Stimulated activated CD8-positive, alpha-beta memory T cell treated with anti-CD3 and anti-CD28 coated beads, Interleukin-2, amount 100 ng/mL, for 1 hour (primary cell): ENCODE data around the gene IPCEF1.
"Not testable (repeated sequence)": the region's sequence is repeated elsewhere in the genome, so short reads cannot be mapped to it uniquely, and the experiment has no call there.

ENCODE experiments used
- DNase-seq, 2 donors: peaks; one replicate each; pipeline ENCODE4 v3.0.0-alpha.2; 2020; ENCODE audit warnings: low read depth in 2 of 2

IPCEF1 gene

GRCh38 chr6:154222716-154223115, 133.9 kb downstream of the IPCEF1 start:
- no peak for DNase-seq

DNA sequence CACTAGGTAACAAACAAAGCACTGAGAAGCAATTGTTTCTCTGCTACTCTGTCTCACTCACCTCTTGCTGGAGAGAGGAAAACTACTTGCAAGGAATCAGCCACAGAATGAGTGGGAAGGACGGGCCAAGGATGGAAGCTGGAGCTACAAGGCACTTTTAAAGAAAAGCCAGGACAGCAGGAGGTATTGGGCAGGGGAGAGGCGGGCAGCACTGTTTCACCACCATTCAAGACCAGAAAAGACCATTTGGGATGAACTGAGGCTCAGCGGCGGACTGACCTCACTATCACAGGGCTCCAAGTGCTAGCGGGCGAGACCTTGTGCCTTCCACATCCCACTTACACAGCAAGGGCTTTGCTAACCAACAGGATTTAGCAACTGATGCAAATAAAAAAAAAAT, 137.4 kb downstream of the IPCEF1 start:
- DNase-seq, result no peak

DNA sequence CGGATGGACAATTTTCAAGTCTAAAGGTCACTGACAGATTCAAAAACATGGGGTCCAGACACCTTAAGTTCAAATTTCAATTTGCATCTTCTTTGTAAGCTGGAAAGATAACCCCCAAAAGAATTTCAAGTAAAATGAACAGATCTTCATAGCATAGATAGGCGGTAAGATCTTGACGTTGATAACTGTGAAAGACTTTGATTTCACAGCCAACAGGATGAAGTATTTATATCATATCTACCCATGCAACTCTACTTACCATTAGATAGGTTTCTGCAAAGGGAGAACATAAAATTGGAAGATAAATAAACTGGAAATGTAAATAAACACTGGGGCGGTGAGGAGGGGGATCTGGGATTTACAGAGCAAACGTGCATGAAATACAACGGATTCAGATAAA, 137.8 kb downstream of the IPCEF1 start:
- DNase-seq, result no peak

DNA sequence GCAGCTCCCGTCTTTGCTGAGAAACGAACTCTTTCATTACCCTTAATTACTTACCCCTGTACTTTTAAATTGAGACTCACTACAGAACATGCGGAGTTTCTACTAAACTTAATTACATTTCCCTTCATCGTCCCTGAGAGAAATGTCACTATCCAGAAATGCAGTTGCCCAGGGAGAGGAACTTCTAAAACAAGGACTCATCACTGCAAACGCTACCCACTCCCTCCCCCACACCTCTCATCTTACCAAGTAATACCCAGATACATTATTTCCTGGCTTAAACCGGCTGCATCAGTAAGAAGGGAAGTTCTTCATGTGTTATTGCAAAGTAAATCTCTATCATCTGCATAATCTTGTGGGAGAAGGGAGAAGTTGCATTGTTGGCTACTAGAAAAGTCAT, 138.3 kb downstream of the IPCEF1 start:
- no peak for DNase-seq

DNA sequence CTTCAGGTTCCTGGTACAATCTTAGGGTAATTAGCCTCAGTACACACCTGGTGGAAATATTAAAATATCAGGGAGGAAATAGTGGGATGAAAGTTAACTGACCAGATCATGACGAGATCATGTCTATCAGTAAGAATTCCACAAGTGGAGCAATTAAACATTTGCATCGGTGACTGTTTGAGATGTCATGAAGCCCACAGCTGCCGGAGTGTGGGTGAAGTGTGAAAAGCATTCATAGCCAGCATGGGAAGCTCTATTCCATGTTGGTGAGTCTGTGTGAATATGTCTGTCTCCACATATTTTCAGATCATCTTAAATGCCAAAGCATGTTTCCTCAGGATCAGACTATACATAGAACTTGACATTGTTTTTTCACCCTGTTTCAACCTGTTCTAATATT, 142.8 kb downstream of the IPCEF1 start:
- no peak for DNase-seq

DNA sequence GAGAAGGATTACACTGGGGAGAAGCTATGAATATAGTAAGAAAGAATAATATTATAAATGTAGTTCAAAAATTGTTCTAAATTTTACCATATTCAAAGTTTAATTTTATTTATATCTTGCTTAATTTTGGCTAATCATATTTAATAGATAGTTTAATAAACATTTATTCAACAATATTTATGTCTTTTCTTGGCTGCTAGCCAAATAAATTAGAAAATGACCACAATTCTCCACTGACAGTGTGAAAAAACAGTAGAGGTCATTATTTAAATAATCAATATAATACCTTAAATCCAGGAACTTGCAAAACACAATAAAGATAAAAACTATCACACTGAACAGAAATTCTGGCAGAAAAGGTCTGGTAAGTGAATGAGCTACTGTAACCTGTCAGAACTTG, 145.9 kb downstream of the IPCEF1 start:
- no peak for DNase-seq

DNA sequence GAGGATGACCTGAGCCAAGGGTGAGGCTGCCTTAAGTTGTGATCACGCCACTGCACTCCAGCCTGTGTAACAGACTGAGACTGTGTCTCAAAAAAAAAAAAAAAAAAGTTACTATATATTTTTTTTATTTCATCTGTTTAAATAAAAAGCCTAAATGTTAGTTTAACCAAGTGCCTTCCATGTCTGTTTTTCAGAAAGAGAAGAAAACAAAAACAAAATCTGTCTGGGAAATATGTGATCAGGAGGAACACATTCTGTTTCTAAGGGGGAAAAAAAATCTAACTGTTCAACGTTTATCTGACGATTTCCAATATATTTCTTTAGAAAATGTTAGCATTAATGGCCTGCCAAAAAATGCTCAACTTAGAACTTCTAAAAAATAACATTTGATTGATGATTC, 147.0 kb downstream of the IPCEF1 start:
- no peak for DNase-seq

DNA sequence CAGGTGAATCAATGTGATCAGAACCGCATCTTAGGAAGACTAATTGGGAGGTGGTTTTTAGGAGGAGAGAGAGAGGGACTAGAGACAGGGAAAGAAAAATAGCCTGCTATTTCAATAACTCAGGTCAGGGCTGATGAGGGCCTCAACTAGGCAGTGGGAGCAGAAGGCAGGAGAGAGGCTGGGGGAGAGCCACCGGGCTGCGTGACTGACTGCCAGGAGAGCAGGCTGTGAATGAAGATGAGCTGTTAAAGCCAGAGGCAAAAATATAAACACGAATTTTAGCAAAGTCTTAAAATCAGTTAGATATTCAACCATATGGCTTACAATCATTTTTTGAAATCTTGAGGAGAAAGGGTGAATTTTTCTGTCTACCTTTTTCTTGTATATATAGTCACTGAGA, 149.6 kb downstream of the IPCEF1 start:
- DNase-seq, result no peak

- DNase-seq, result no peak
Measured at GRCh38 chr6:154206141-154206540, 150.5 kb downstream of the IPCEF1 start.

DNA sequence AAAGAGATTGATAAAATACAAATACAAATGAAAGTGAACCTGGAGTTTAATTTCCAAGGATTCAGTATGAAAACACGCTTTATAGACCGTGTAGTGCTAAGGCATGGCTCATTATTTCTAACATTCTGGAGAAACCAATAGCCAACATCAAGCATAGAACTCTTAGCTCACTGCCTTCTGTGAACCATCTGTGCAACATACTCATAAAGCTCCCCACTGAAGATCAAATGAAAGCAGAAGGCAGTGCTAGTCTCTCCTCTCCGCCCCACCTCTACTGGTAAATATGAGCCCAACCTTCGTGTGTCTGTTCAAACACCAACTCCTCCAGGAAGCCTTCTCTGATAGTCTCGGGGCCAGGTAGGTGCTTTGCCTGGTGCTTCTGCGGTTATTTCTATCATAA, 153.6 kb downstream of the IPCEF1 start:
- no peak for DNase-seq

DNA sequence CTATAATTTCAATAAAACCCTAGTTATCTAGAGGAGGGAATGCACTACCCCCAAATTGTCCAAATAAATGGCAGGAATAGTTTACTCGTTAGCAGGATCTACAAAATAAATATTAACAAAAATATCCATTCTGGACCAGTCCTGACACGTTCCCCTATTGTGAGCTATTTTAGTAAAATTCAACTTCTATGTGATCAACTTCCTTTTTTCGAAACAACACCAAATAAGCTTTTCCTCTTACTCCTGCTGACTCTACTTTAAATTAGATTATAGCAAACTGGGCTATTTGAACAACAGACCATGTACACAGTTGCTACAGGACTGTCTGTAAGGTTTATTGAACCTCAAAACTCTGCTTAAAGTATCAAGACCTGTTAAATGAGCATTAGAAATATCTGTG, 154.3 kb downstream of the IPCEF1 start:
- no peak for DNase-seq

GRCh38 chr6:154201688-154202087, 154.9 kb downstream of the IPCEF1 start:
- not testable (repeated sequence) for DNase-seq

GRCh38 chr6:154197196-154197860, 159.3 kb downstream of the IPCEF1 start:
- no peak for DNase-seq

DNA sequence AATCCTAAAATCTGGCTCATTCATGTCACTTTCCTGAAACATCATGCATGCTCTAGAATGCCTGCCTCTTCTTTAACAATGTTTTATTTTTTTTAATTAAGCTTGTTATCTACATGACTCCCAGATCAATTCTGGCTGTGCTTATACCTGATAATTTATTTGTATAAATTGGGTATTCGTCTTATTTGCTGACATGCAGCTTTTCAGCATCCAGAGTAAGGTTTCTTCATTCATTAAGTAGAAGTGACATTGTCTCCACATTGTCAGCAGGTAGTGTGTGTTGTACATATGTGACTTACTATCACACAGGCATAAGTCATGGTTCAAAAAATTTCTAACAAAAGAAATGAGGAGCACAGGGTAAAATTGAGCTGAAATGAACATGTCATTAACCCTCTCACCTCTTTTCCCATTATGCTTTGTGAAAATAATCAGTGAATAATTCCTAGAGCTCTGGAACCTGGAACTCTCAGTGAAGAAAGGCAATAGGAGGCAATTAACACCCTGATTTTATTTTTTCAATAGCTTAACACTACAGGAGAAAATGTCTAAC, 160.2 kb downstream of the IPCEF1 start:
- no peak for DNase-seq

DNA sequence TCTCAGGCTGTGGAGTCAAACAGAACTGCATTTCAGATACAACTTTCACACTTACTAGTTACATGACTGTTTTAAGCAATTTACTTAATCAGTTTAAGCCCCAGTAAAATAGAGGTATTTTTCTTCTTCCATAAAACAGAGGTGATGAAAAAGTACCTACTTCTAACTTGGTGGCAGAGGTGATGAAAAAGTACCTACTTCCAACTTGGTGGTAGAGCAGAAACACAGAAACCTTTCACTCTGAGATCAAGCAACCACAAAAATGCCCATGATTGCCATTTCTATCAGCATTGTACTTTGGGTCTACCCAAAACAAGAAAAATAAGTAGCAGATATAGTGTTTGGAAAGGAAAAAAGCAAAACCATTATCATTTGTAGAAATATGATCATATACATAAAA, 168.9 kb downstream of the IPCEF1 start:
- DNase-seq, result no peak

DNA sequence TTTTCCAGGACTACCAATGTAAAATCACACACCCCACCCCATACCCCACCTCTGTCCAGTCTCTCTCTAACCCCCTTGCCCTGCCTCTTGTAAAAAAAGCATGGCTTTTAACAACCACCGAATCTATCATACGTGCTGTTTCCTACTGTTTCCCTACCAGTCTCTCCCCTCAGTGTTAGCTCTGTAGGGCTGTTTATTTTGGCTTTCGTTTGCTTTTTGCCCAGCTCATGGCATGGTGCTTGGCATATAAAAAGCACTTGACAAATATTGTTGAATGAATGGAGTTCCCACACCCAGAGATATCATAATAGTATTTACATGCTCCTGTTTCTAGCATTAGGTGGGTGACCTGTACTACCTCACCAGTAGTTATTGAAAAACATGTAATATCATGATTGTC, 169.4 kb downstream of the IPCEF1 start:
- DNase-seq, result no peak

GRCh38 chr6:154179434-154179833, 177.2 kb downstream of the IPCEF1 start:
- no peak for DNase-seq

DNA sequence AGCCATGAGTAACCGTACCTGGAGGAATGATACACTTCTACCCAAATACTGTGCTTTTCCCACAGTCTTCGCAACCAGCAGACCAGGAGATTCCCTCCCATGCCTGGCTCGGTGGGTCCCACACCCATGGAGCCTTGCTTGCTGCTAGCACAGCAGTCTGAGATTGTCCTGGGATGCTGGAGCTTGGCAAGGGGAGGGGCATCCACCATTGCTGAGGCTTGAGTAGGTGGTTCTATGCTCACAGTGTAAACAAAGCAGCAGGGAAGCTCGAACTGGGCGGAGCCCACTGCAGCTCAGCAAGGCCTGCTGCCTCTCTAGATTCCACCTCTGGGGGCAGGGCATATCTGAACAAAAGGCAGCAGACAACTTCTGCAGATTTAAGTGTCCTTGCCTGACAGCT, 184.2 kb downstream of the IPCEF1 start:
- DNase-seq, result not testable (repeated sequence)

GRCh38 chr6:154170106-154170505, 186.5 kb downstream of the IPCEF1 start:
- no peak for DNase-seq

DNA sequence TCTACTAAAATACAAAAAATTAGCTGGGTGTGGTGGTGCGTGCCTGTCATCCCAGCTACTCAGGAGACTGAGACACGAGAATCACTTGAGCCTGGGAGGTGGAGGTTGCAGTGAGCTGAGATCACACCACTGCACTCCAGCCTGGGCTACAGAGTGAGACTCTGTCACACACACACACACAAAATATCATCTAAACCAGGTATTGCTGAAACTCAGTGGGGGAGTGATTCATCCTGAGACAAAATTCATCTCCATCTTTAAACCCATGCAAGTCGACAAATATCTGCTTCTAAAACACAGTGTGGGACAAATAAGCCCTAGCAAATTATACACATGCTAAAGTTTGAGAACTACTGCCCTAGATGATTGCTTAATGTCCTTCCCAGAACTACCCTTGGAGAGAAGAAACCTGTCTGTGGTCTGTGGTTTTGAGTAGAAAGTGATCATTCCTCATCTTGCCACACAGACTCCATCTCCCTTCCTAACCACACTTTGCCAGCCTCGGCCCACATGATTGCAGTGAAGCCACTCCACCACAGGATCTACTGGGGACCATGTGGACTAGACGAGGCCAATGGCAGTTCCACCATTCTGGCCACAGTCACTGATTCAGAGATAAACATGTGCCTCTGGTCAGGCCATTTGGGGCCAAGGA, 187.3 kb downstream of the IPCEF1 start:
- no peak for DNase-seq

DNA sequence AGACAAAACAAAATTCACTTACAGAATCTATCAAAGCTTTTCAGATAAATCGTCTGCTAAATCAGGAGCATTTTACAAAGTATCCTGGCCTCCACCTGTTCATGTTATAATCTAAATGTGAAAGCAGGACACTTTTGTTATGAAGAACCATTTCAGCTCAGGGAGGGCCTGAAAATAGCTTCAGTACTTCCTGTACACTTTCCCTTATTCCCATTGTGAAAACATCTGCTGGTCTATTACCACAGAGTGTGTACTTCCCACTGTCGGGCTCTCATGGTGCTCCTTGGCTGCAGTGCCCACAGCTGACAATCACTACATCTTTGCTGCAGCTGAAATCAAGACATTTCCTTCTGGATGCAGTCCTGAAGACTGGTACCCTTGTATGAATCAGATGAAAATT, 189.5 kb downstream of the IPCEF1 start:
- DNase-seq, result no peak

DNA sequence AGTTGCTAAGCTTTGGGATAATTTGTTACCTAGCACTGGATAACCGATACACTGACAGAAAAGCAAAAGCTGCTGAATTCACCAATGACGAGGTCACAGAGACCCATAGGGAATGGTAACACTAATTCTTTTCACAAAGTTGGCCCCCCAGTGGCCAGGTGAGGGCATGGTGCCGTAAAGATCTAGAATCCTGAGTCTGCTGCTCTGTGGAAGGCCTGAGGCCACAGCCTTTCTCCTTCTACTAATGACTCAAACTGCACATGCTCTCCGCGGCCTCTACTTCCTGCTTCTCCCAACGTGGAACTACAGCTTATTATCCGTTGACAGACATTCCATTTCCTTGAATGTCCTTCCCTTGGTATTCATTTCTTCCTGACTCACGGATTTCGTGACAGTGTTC, 190.5 kb downstream of the IPCEF1 start:
- DNase-seq, result no peak

DNA sequence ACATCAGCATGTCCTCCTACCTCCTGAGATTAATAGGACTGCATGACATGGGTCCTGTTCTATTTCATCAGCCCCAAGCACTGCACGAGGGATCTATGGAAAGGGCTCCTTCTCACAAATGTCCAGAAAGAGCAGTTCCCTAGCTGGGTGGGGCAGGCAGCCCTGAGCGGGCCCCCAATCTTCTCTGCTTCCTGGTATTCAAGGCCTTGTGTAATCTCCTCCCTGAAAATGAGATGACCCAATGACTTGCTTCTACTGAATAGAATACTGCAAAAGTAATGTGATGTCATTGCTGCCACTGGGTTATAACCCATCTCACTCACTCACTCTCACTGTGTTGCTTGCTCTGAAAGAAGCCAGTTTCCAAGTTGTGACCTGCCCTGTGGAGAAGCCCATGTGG, 191.1 kb downstream of the IPCEF1 start:
- DNase-seq, result no peak

- DNase-seq, result no peak
Measured at GRCh38 chr6:154164397-154164796, 192.2 kb downstream of the IPCEF1 start.
